Glutamatergic neuron (in vitro differentiated cells): ENCODE measurements around the gene MYH13. TPM values are rescaled to one million over a fixed set of nuclear protein-coding genes. Genes with fewer than 3 reads are reported as not detected.

Experiments
- DNase-seq: peaks from one replicate; pipeline ENCODE4 v3.0.0; 2022
- H3K27ac Mint-ChIP-seq: one replicate; pipeline ENCODE4 v1.8.0; 2020; ENCODE audit warnings: mild to moderate bottlenecking, mixed read lengths, inconsistent platforms; ENCODE audit not compliant: unreplicated experiment
- H3K27me3 Mint-ChIP-seq: one replicate; pipeline ENCODE4 v1.8.0; 2020; ENCODE audit warnings: mild to moderate bottlenecking, moderate library complexity, mixed read lengths, inconsistent platforms; ENCODE audit not compliant: unreplicated experiment
- H3K36me3 Mint-ChIP-seq: one replicate; pipeline ENCODE4 v1.8.0; 2020; ENCODE audit warnings: mild to moderate bottlenecking, mixed read lengths, inconsistent platforms; ENCODE audit not compliant: unreplicated experiment
- H3K4me1 Mint-ChIP-seq: one replicate; pipeline ENCODE4 v1.8.0; 2020; ENCODE audit warnings: mild to moderate bottlenecking, low read depth, mixed read lengths, inconsistent platforms; ENCODE audit not compliant: unreplicated experiment
- H3K4me3 Mint-ChIP-seq: one replicate; pipeline ENCODE4 v1.8.0; 2020; ENCODE audit warnings: mild to moderate bottlenecking, mixed read lengths, inconsistent platforms; ENCODE audit not compliant: unreplicated experiment
- H3K9me3 Mint-ChIP-seq: one replicate; pipeline ENCODE4 v1.8.0; 2020; ENCODE audit warnings: mild to moderate bottlenecking, moderate library complexity, mixed read lengths, inconsistent platforms; ENCODE audit not compliant: unreplicated experiment
- total RNA-seq: library from RNA; stranded (reverse); fragmentation: NEBNext Ultra II Directional; extraction: Animal tissue kit (Norgen Biotek cat#: 25700); gene quantifications from one replicate; pipeline ENCODE4 v1.2.1, GENCODE V29; 2021; ENCODE audit not compliant: unreplicated experiment
- TF ChIP-seq, protein P1 (sequence below): fragments of 200-600 bp; sonication (generic); IDR thresholded peaks from one replicate; pipeline ENCODE4 v1.5.0; 2021; ENCODE audit not compliant: partially characterized antibody, unreplicated experiment

The MYH13 gene
- total RNA-seq, 1 donor from 2014 or later = not detected

DNA sequence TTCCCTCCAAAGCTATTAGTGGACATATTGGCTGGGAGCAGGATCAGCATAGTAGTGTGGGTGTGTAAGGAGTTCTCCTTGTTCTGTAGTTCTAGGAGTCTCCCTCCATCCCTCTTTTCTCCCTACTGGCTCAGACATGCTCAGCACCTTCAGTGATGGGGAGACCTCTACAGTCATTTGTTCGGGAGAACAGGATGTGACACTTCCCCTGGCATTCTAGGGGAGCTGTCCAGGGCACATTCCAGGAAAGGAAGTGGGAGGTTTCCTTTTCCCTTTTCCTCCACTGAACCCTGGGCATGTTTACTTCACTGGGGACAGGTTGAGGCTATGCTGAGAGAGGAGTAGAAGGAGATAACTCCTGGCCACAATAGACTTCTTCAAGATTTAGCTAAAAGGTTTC, 86.5 kb downstream of the MYH13 start:
- Mint-ChIP-seq H3K36me3 (no peaks in the 10 kb centered on the region), H3K4me3 (no peak overlapping the region), H3K4me1 (no peaks in the 10 kb centered on the region), H3K27me3 (peaks cover 2% of the 10 kb centered on the region), H3K27ac (no peak overlapping the region), H3K9me3 (no peaks in the 10 kb centered on the region)
- TF ChIP-seq, protein P1, sequence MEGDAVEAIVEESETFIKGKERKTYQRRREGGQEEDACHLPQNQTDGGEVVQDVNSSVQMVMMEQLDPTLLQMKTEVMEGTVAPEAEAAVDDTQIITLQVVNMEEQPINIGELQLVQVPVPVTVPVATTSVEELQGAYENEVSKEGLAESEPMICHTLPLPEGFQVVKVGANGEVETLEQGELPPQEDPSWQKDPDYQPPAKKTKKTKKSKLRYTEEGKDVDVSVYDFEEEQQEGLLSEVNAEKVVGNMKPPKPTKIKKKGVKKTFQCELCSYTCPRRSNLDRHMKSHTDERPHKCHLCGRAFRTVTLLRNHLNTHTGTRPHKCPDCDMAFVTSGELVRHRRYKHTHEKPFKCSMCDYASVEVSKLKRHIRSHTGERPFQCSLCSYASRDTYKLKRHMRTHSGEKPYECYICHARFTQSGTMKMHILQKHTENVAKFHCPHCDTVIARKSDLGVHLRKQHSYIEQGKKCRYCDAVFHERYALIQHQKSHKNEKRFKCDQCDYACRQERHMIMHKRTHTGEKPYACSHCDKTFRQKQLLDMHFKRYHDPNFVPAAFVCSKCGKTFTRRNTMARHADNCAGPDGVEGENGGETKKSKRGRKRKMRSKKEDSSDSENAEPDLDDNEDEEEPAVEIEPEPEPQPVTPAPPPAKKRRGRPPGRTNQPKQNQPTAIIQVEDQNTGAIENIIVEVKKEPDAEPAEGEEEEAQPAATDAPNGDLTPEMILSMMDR = no peak
- DNase-seq = no peak

DNA sequence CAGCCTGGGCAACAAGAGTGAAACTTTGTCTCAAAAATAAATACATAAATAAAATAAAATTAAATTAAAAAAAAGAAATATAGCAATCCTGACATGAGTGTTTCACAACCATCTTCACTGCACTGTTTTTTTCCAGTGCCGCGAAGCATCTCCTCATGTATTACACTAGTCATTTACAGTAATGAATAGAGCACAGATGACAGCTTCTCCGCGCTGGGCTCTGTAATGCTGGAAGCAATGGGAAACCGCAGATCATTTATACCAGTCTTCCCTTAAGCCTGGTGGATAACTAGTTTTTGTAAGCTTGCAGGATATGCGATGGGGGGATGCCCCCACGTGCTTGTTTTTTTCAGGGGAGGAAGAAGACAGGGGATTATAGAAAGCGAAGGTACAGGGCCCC, 86.9 kb downstream of the MYH13 start:
- Mint-ChIP-seq H3K27me3 (peaks cover 2% of the 10 kb centered on the region), H3K27ac (no peak overlapping the region), H3K36me3 (no peaks in the 10 kb centered on the region), H3K4me3 (no peak overlapping the region), H3K9me3 (no peaks in the 10 kb centered on the region), H3K4me1 (no peaks in the 10 kb centered on the region)
- TF ChIP-seq, protein P1 = no peak
- no peak for DNase-seq

DNA sequence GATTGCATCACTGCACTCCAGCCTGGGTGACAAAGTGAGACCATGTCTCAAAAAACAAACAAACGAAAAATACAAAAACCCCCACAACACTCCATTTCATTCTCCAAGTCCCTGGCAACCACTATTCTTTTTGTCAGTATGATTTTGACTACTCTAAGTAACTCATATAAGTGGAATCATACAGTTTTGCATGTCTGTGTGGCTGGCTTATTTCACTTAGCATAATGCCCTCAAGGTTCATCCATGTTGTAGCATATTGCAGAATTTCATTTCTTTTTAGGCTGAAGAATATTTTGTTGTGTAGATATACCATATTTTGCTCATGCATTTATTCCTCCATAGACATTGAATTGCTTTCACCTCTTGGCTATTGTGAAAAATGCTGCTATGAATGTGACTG, 92.7 kb downstream of the MYH13 start:
- Mint-ChIP-seq H3K27ac (no peak overlapping the region), H3K4me3 (no peak overlapping the region), H3K4me1 (no peaks in the 10 kb centered on the region), H3K27me3 (peaks cover 2% of the 10 kb centered on the region), H3K36me3 (no peaks in the 10 kb centered on the region), H3K9me3 (no peaks in the 10 kb centered on the region)
- DNase-seq = no peak
- TF ChIP-seq, protein P1 = no peak

DNA sequence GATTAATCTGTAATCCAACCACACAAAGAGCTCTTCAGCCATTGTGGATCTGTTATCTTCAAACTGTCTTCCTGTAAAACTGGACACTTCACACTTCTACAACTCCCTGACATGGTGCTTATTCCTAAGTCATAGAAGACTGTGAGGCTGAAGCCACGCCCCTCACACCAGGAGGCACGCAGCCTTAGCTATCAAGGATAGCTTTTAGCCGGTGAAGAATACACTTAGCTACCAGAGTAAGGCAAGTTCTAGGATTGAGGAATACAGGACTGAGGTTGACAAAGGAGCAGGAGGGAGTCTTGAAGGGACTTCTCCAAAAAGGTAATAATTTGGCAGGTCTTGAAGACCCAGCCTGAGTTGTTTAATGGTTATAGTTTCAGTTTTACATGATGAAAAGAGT, 94.6 kb downstream of the MYH13 start:
- H3K27me3 Mint-ChIP-seq = peaks cover 2% of the 10 kb centered on the region
- no peaks in the 10 kb centered on the region for H3K36me3 Mint-ChIP-seq
- TF ChIP-seq, protein P1 = no peak
- H3K9me3 Mint-ChIP-seq = no peaks in the 10 kb centered on the region
- no peak overlapping the region for H3K27ac Mint-ChIP-seq
- no peaks in the 10 kb centered on the region for H3K4me1 Mint-ChIP-seq
- no peak overlapping the region for H3K4me3 Mint-ChIP-seq
- DNase-seq = no peak

DNA sequence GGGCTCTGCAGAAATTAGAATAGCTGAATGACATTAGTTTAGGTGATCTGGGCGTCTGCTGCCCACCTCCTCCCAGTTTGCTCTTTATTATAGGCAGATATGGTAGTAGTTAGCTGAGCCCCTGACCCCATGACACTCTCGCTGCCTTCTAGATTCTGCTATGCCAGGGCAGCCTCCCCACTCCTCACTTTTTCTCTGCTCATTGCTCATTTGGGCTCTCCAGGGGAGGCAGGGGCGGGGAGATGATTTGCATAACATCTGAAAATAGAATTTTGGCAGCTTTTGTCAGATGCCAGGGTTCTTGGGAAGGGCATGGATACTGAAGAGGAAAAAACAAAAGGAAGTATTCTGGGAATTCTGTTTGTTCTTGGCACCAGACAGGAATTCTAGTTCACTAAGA, 96.4 kb downstream of the MYH13 start:
- Mint-ChIP-seq H3K4me1 (no peaks in the 10 kb centered on the region), H3K36me3 (no peaks in the 10 kb centered on the region), H3K9me3 (peaks cover 1% of the 10 kb centered on the region), H3K27me3 (peaks cover 2% of the 10 kb centered on the region), H3K27ac (no peak overlapping the region), H3K4me3 (no peak overlapping the region)
- TF ChIP-seq, protein P1 = no peak
- DNase-seq = no peak
